NCI-H748 (cell line): Measurements from ENCODE around the gene TAGLN.
A peak's percentile ranks its signal among the peaks of the same experiment; 100 is the strongest.

Experiments used
- DNase-seq: peaks from one replicate; lab custom pipeline; 2025; ENCODE audit not compliant: unreplicated experiment; lab: John Stamatoyannopoulos, UW

TAGLN gene

GRCh38 chr11:117212697-117213355, 13.7 kb downstream of the TAGLN start:
- no peak for DNase-seq

GRCh38 chr11:117214404-117215110, 15.4 kb downstream of the TAGLN start:
- no peak for DNase-seq

- DNase-seq, result no peak
Observed at GRCh38 chr11:117217141-117218084, 18.2 kb downstream of the TAGLN start.

GRCh38 chr11:117218133-117218915, 19.2 kb downstream of the TAGLN start:
- no peak for DNase-seq

- no peak for DNase-seq
Observed at GRCh38 chr11:117219001-117219400, 19.8 kb downstream of the TAGLN start.

GRCh38 chr11:117219455-117219854, 20.3 kb downstream of the TAGLN start:
- no peak for DNase-seq

GRCh38 chr11:117219995-117220394, 20.8 kb downstream of the TAGLN start:
- no peak for DNase-seq

- DNase-seq, result no peak
Observed at GRCh38 chr11:117220568-117220967, 21.4 kb downstream of the TAGLN start.

- DNase-seq, result no peak
Observed at GRCh38 chr11:117220999-117221774, 22.0 kb downstream of the TAGLN start.

- peak; percentile 13 for DNase-seq
Observed at GRCh38 chr11:117221775-117222517, 22.8 kb downstream of the TAGLN start.

GRCh38 chr11:117222991-117223740, 24.0 kb downstream of the TAGLN start:
- DNase-seq, result no peak

- DNase-seq, result no peak
Observed at GRCh38 chr11:117223741-117224689, 24.8 kb downstream of the TAGLN start.

GRCh38 chr11:117225553-117226170, 26.5 kb downstream of the TAGLN start:
- DNase-seq, result no peak

- peak; percentile 64 for DNase-seq
Observed at GRCh38 chr11:117226388-117227385, 27.5 kb downstream of the TAGLN start.

- no peak for DNase-seq
Observed at GRCh38 chr11:117228091-117228490, 28.9 kb downstream of the TAGLN start.

- no peak for DNase-seq
Observed at GRCh38 chr11:117229411-117229810, 30.2 kb downstream of the TAGLN start.
